ACC112 (cell line): ENCODE measurements around the gene MED4.
A peak's percentile ranks its signal among the peaks of the same experiment; 100 is the strongest.

Experiments
- H2AFZ ChIP-seq: fragments of 200-600 bp; sonication (generic); one replicate; pipeline ENCODE4 v1.6.0; 2017; ENCODE audit warnings: antibody characterized with exemption, low read length; ENCODE audit not compliant: unreplicated experiment
- H3K27ac ChIP-seq: fragments of 200-600 bp; sonication (generic); 2 replicates; pipeline ENCODE4 v1.5.1; 2014; ENCODE audit warnings: low read depth, mild to moderate bottlenecking, antibody characterized with exemption, low read length, moderate library complexity
- H3K27me3 ChIP-seq: fragments of 200-600 bp; sonication (generic); 2 replicates; pipeline ENCODE4 v1.6.1; 2014; ENCODE audit warnings: mild to moderate bottlenecking, antibody characterized with exemption, low read length, moderate library complexity, mixed read lengths; ENCODE audit not compliant: insufficient read depth
- H3K36me3 ChIP-seq: fragments of 200-600 bp; sonication (generic); 2 replicates; pipeline ENCODE4 v1.6.1; 2016; ENCODE audit warnings: mild to moderate bottlenecking, antibody characterized with exemption, low read length, moderate library complexity, mixed read lengths; ENCODE audit not compliant: insufficient read depth
- H3K4me1 ChIP-seq: fragments of 200-600 bp; sonication (generic); one replicate; pipeline ENCODE4 v1.6.1; 2016; ENCODE audit warnings: low read length, mixed read lengths; ENCODE audit not compliant: insufficient read depth, unreplicated experiment, control insufficient read depth
- H3K4me3 ChIP-seq: fragments of 200-600 bp; sonication (generic); 2 replicates; pipeline ENCODE4 v1.5.1; 2014; ENCODE audit warnings: mild to moderate bottlenecking, low read depth, low read length
- H3K79me2 ChIP-seq: fragments of 200-600 bp; sonication (generic); one replicate; pipeline ENCODE4 v1.6.0; 2016; ENCODE audit warnings: low read length; ENCODE audit not compliant: control insufficient read depth, unreplicated experiment, insufficient read depth

MED4 gene

DNA sequence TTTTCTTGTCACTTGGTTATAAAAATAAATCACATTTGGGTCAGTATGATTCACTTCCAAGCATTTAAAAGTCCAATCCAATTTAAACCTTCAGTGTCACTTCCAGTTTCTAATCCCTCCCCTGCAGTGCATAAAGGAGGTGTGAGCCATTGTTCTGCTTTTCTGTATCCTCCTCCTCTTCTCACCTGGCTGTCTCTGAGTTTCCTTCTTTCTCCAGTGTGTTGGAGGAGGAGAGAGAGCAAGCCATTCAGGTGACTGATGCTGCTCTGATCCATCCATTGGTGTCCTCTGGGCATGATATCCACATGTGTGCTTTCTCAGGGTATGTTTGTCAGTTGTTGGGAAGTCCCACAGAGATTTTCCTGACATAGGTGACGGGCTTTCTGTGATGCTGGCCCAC, 56.1 kb downstream of the MED4 start:
- Histone ChIP-seq H2AFZ (no peak overlapping the region), H3K36me3 (peaks cover 12% of the 10 kb centered on the region; the same call in 1 of the 2 replicates), H3K27ac (peak overlapping the region; percentile 89; the same call in 1 of the 2 replicates), H3K79me2 (peaks cover 21% of the 10 kb centered on the region), H3K27me3 (no peaks in the 10 kb centered on the region), H3K4me3 (peak overlapping the region; percentile 89), H3K4me1 (peaks cover 23% of the 10 kb centered on the region)

GRCh38 chr13:48037346-48038173, 57.3 kb downstream of the MED4 start, which contains the start of gene NUDT15:
NUDT15 (plus strand) TSS chr13:48037726; CDS start chr13:48037747, 21 bp downstream.
- Histone ChIP-seq H3K27ac (peak within 1 kb of the TSS; percentile 89), H3K79me2 (peaks cover 21% of the 10 kb centered on the region), H3K27me3 (no peaks in the 10 kb centered on the region), H2AFZ (peak within 1 kb of the TSS; percentile 58), H3K4me3 (peak within 1 kb of the TSS; percentile 89), H3K4me1 (peaks cover 20% of the 10 kb centered on the region), H3K36me3 (peaks cover 14% of the 10 kb centered on the region; the same call in 1 of the 2 replicates)

GRCh38 chr13:48029859-48030258, 65.0 kb downstream of the MED4 start:
- Histone ChIP-seq H3K36me3 (0 out of 2 replicates have a peak, but pooled peaks cover 9% of the 10 kb centered on the region), H3K79me2 (no peaks in the 10 kb centered on the region), H3K4me3 (no peak overlapping the region), H3K27ac (no peak overlapping the region), H3K4me1 (no peaks in the 10 kb centered on the region), H2AFZ (no peak overlapping the region), H3K27me3 (no peaks in the 10 kb centered on the region)

DNA sequence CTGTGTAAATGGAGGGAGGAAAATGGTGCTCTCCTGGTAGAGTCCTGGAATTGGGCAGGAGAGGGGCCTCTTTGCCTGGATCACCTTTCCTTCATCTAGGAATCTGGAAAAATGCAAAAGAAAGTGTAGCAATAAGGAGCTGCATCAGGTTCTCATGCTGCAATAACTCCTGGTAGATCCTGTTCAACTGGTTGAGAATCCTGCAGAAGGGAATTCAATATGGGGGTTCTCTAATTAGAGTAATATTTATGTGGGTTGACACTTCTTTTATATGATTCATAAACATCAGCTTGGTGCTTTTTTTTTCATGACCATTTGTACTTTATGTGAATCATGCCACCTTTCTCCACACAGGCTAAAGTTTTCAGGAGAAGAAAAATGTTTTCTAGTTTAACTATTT, 66.8 kb downstream of the MED4 start:
- no peaks in the 10 kb centered on the region for H3K4me1 ChIP-seq
- no peak overlapping the region for H3K27ac ChIP-seq
- H3K4me3 ChIP-seq = no peak overlapping the region
- H2AFZ ChIP-seq = no peak overlapping the region
- no peaks in the 10 kb centered on the region for H3K79me2 ChIP-seq
- no peaks in the 10 kb centered on the region for H3K27me3 ChIP-seq
- H3K36me3 ChIP-seq = 0 out of 2 replicates have a peak, but pooled peaks cover 9% of the 10 kb centered on the region
